GM21390 (cell line): Measurements from ENCODE around the gene PTPRF.
"Not testable (repeated sequence)": the region's sequence is repeated elsewhere in the genome, so short reads cannot be mapped to it uniquely, and the experiment has no call there.

Experiments
- ATAC-seq: cut with Tn5 transposase; IDR thresholded peaks from one replicate; pipeline ENCODE4 v1.9.1; 2021; ENCODE audit not compliant: unreplicated experiment

The PTPRF gene

GRCh38 chr1:43530483-43531106 lies at the start of gene PTPRF:
PTPRF (plus strand) TSS chr1:43530883; CDS start chr1:43545076, 14,193 bp downstream.
- ATAC-seq, result no peak

- ATAC-seq, result no peak
Observed at GRCh38 chr1:43481491-43481890, 49.2 kb upstream of the PTPRF start.

- ATAC-seq, result no peak
Observed at GRCh38 chr1:43482215-43482614, 48.5 kb upstream of the PTPRF start.

GRCh38 chr1:43484367-43484766 lies 46.3 kb upstream of the PTPRF start:
- ATAC-seq, result no peak

- ATAC-seq, result no peak
Observed at GRCh38 chr1:43488165-43488564, 42.5 kb upstream of the PTPRF start.

- ATAC-seq, result no peak
Observed at GRCh38 chr1:43491061-43491460, 39.6 kb upstream of the PTPRF start.

GRCh38 chr1:43492826-43493225 lies 37.9 kb upstream of the PTPRF start:
- no peak for ATAC-seq

- ATAC-seq, result no peak
Observed at GRCh38 chr1:43493661-43494450, 36.8 kb upstream of the PTPRF start.

GRCh38 chr1:43495204-43495603 lies 35.5 kb upstream of the PTPRF start:
- ATAC-seq, result no peak

GRCh38 chr1:43499898-43500297 lies 30.8 kb upstream of the PTPRF start:
- ATAC-seq, result no peak

- ATAC-seq, result not testable (repeated sequence)
Observed at GRCh38 chr1:43501806-43502205, 28.9 kb upstream of the PTPRF start.

- ATAC-seq, result no peak
Observed at GRCh38 chr1:43503534-43503933, 27.1 kb upstream of the PTPRF start.

GRCh38 chr1:43505077-43505780 lies 25.5 kb upstream of the PTPRF start:
- no peak for ATAC-seq

GRCh38 chr1:43506233-43506632 lies 24.4 kb upstream of the PTPRF start:
- no peak for ATAC-seq

- no peak for ATAC-seq
Observed at GRCh38 chr1:43507296-43508295, 23.1 kb upstream of the PTPRF start.

GRCh38 chr1:43509007-43509739 lies 21.5 kb upstream of the PTPRF start:
- ATAC-seq, result no peak

GRCh38 chr1:43509740-43510375 lies 20.8 kb upstream of the PTPRF start:
- no peak for ATAC-seq

GRCh38 chr1:43510621-43511020 lies 20.1 kb upstream of the PTPRF start:
- no peak for ATAC-seq

GRCh38 chr1:43511394-43511793 lies 19.3 kb upstream of the PTPRF start:
- ATAC-seq, result no peak

GRCh38 chr1:43512133-43512532 lies 18.6 kb upstream of the PTPRF start:
- ATAC-seq, result no peak
